H9 (cell line): Measurements from ENCODE around the gene LCP1. TPM values are rescaled to one million over a fixed set of nuclear protein-coding genes. Genes with fewer than 3 reads are reported as not detected.

Experiments
- DNase-seq: peaks from one replicate; pipeline ENCODE4 v3.0.0-alpha.2; 2017
- H2AFZ ChIP-seq: one replicate; pipeline ENCODE4 v1.6.1; 2013; ENCODE audit warnings: mild to moderate bottlenecking, low read length, control low read depth, moderate library complexity
- H2AK5ac ChIP-seq: 2 replicates; pipeline ENCODE4 v1.6.1; 2013; ENCODE audit warnings: low read length, control low read depth, mixed read lengths; ENCODE audit not compliant: insufficient read length
- H2BK120ac ChIP-seq: one replicate; pipeline ENCODE4 v1.6.1; 2013; ENCODE audit warnings: low read depth, mild to moderate bottlenecking, low read length, control low read depth, inconsistent platforms; ENCODE audit not compliant: poor library complexity, severe bottlenecking
- H2BK12ac ChIP-seq: 2 replicates; pipeline ENCODE4 v1.6.1; 2013; ENCODE audit warnings: low read length, control low read depth, mixed read lengths, low read depth; ENCODE audit not compliant: insufficient read length
- H2BK15ac ChIP-seq: 2 replicates; pipeline ENCODE4 v1.6.1; 2013; ENCODE audit warnings: low read depth, low read length, control low read depth
- H2BK20ac ChIP-seq: one replicate; pipeline ENCODE4 v1.6.1; 2013; ENCODE audit warnings: low read depth, mild to moderate bottlenecking, low read length, control low read depth, inconsistent platforms; ENCODE audit not compliant: poor library complexity, severe bottlenecking
- H2BK5ac ChIP-seq: 2 replicates; pipeline ENCODE4 v1.6.1; 2013; ENCODE audit warnings: low read length, control low read depth, mixed read lengths; ENCODE audit not compliant: insufficient read length
- H3K14ac ChIP-seq: 2 replicates; pipeline ENCODE4 v1.6.1; 2013; ENCODE audit warnings: low read length, control low read depth; ENCODE audit not compliant: insufficient read depth
- H3K18ac ChIP-seq: 2 replicates; pipeline ENCODE4 v1.6.1; 2013; ENCODE audit warnings: low read depth, mild to moderate bottlenecking, mixed read lengths, low read length, control low read depth; ENCODE audit not compliant: insufficient read length
- H3K23ac ChIP-seq: 2 replicates; pipeline ENCODE4 v1.6.1; 2013; ENCODE audit warnings: low read length, control low read depth, mixed read lengths, low read depth; ENCODE audit not compliant: insufficient read length
- H3K23me2 ChIP-seq: 2 replicates; pipeline ENCODE4 v1.6.1; 2013; ENCODE audit warnings: low read depth, mild to moderate bottlenecking, mixed read lengths, low read length, control low read depth; ENCODE audit not compliant: insufficient read length, poor library complexity, severe bottlenecking
- H3K27ac ChIP-seq: 2 replicates; pipeline ENCODE4 v1.5.1; 2013; ENCODE audit warnings: low read length, control low read depth, mixed read lengths, low read depth; ENCODE audit not compliant: insufficient read length
- H3K27me3 ChIP-seq: 2 replicates; pipeline ENCODE4 v1.6.1; 2013; ENCODE audit warnings: low read length, control low read depth, inconsistent platforms; ENCODE audit not compliant: insufficient read depth
- H3K4ac ChIP-seq: 2 replicates; pipeline ENCODE4 v1.6.1; 2013; ENCODE audit warnings: low read depth, mild to moderate bottlenecking, control low read depth, inconsistent platforms, low read length, moderate library complexity
- H3K4me1 ChIP-seq: 2 replicates; pipeline ENCODE4 v1.6.1; 2013; ENCODE audit warnings: low read length, control low read depth, inconsistent platforms; ENCODE audit not compliant: insufficient read depth
- H3K4me2 ChIP-seq: 2 replicates; pipeline ENCODE4 v1.6.1; 2013; ENCODE audit warnings: low read length, control low read depth, mixed read lengths; ENCODE audit not compliant: insufficient read length, insufficient read depth
- H3K56ac ChIP-seq: 2 replicates; pipeline ENCODE4 v1.6.1; 2013; ENCODE audit warnings: low read depth, mild to moderate bottlenecking, mixed read lengths, low read length, control low read depth; ENCODE audit not compliant: insufficient read length
- H3K79me1 ChIP-seq: 2 replicates; pipeline ENCODE4 v1.6.1; 2013; ENCODE audit warnings: low read depth, mild to moderate bottlenecking, moderate library complexity, low read length, control low read depth, inconsistent platforms; ENCODE audit not compliant: insufficient read depth, poor library complexity, severe bottlenecking
- H3K79me2 ChIP-seq: 2 replicates; pipeline ENCODE4 v1.6.1; 2013; ENCODE audit warnings: low read length, control low read depth, inconsistent platforms; ENCODE audit not compliant: insufficient read depth
- H3K9ac ChIP-seq: 2 replicates; pipeline ENCODE4 v1.6.1; 2013; ENCODE audit warnings: low read length, control low read depth, mixed read lengths; ENCODE audit not compliant: insufficient read length; ENCODE audit errors: extremely low read depth
- H3K9me3 ChIP-seq: one replicate; pipeline ENCODE4 v1.6.1; 2013; ENCODE audit warnings: low read depth, low read length, inconsistent platforms; ENCODE audit not compliant: control insufficient read depth
- H3T11ph ChIP-seq: one replicate; pipeline ENCODE4 v1.6.1; 2013; ENCODE audit warnings: mild to moderate bottlenecking, low read length, control low read depth, inconsistent platforms
- H4K20me1 ChIP-seq: one replicate; pipeline ENCODE4 v1.6.1; 2013; ENCODE audit not compliant: control insufficient read depth, insufficient read length, insufficient read depth
- H4K5ac ChIP-seq: 2 replicates; pipeline ENCODE4 v1.6.1; 2013; ENCODE audit warnings: low read depth, mild to moderate bottlenecking, mixed read lengths, low read length, control low read depth; ENCODE audit not compliant: insufficient read length
- H4K8ac ChIP-seq: replicated peaks from 2 replicates; pipeline ENCODE4 v1.6.1; 2013; ENCODE audit warnings: low read length, control low read depth, mixed read lengths, low read depth; ENCODE audit not compliant: insufficient read length
- H4K91ac ChIP-seq: 2 replicates; pipeline ENCODE4 v1.6.1; 2013; ENCODE audit warnings: low read depth, mild to moderate bottlenecking, moderate library complexity, mixed read lengths, low read length, control low read depth; ENCODE audit not compliant: insufficient read length
- H3K27ac Mint-ChIP-seq, 3 experiments: 2 replicates in 2 of 3; 3 replicates in 1 of 3; pipeline ENCODE4 v1.8.0; 2020 to 2021; ENCODE audit warnings: mixed read lengths in 3 of 3, mild to moderate bottlenecking in 1 of 3, moderate library complexity in 1 of 3
- H3K27me3 Mint-ChIP-seq: 2 replicates; pipeline ENCODE4 v1.8.0; 2021; ENCODE audit warnings: low read depth, mild to moderate bottlenecking, moderate library complexity, mixed read lengths
- H3K36me3 Mint-ChIP-seq, 3 experiments: 2 replicates in 2 of 3; 3 replicates in 1 of 3; pipeline ENCODE4 v1.8.0; 2020 to 2021; ENCODE audit warnings: low read depth in 3 of 3, mixed read lengths in 3 of 3; ENCODE audit not compliant: insufficient read depth in 1 of 3
- H3K4me1 Mint-ChIP-seq, 2 experiments: 2 replicates each; pipeline ENCODE4 v1.8.0; 2020; ENCODE audit warnings: mixed read lengths in 2 of 2
- H3K4me3 Mint-ChIP-seq, 2 experiments: 2 replicates in 1 of 2; 3 replicates in 1 of 2; pipeline ENCODE4 v1.8.0; 2020 to 2021; ENCODE audit warnings: mild to moderate bottlenecking in 2 of 2, mixed read lengths in 2 of 2, moderate library complexity in 1 of 2
- H3K9me3 Mint-ChIP-seq, 2 experiments: 2 replicates in 1 of 2; 3 replicates in 1 of 2; pipeline ENCODE4 v1.8.0; 2020; ENCODE audit warnings: mild to moderate bottlenecking in 2 of 2, mixed read lengths in 2 of 2, moderate library complexity in 1 of 2
- CTCF ChIP-seq: fragments of 200-600 bp; sonication (generic); conservative IDR thresholded peaks from 3 replicates; pipeline ENCODE4 v1.8.0; 2021; ENCODE audit warnings: antibody characterized with exemption, mild to moderate bottlenecking
- WGBS: extraction: QIAGEN DNeasy Blood & Tissue Kit; methylation state at CpG from one replicate; pipeline ENCODE4 v1.1.7; 2013; ENCODE audit warnings: missing lambda C conversion rate, low lambda C conversion rate, mixed read lengths; ENCODE audit not compliant: insufficient read length; ENCODE audit errors: extremely low coverage; 5-methylcytosine and 5-hydroxymethylcytosine counted together
- total RNA-seq: library from RNA; stranded (reverse); gene quantifications from 2 replicates; pipeline ENCODE4 v1.2.1, GENCODE V29; 2021

Gene LCP1
- total RNA-seq, 1 experiment from 2014 or later: 0.81 TPM

DNA sequence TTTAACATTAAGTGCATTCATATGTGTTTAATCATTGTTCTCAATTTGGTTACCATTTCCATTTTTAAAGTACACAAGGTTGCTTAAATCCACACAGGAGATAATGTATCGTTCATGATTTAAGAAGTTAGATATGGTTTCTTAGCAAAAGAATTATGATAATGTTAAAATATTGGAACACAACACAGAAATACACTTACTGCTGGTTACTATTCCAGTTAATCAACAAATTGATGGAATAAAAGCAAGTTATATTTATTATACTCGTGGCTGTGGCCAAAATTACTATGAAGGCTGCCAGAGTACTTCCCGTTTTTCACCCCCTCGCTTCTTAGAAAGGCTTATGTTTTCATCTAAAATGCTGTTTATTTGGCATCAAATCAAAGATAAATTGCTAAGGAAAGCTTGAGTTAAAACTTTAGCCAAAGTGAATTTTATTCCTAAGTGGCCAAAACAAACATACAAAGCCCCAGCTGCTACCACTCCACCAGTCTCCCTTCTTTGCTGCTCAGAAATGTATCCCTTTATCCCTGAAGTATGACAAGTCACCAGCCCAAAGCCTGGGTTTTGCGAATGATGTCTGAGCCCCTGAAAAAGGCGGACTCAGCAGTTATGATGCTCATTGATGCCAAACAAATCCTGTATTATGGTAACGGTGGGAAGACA lies 27.7 kb downstream of the LCP1 start:
- Histone ChIP-seq H3K4me2 (no peak overlapping the region), H3K4ac (no peak overlapping the region), H3K27me3 (no peaks in the 10 kb centered on the region), H3K4me1 (no peaks in the 10 kb centered on the region), H4K8ac (no peak overlapping the region), H3K23me2 (no peaks in the 10 kb centered on the region), H2BK5ac (no peak overlapping the region), H3T11ph (no peak overlapping the region), H3K9ac (no peak overlapping the region), H2BK15ac (no peak overlapping the region), H3K18ac (no peak overlapping the region), H2AK5ac (no peak overlapping the region), H3K56ac (no peak overlapping the region), H3K27ac (no peak overlapping the region), H4K5ac (no peak overlapping the region), H4K20me1 (no peaks in the 10 kb centered on the region), H3K23ac (no peak overlapping the region), H3K9me3 (no peaks in the 10 kb centered on the region), H2BK12ac (no peak overlapping the region), H3K79me1 (no peaks in the 10 kb centered on the region), H3K79me2 (no peaks in the 10 kb centered on the region), H2BK120ac (no peak overlapping the region), H3K14ac (no peak overlapping the region), H4K91ac (no peak overlapping the region), H2BK20ac (no peak overlapping the region), H2AFZ (no peak overlapping the region)
- no CpG with 5 or more reads among the region's 7 CpGs for WGBS
- no peak overlapping the region; a peak in 1 of 7 replicates for H3K27ac Mint-ChIP-seq
- H3K27me3 Mint-ChIP-seq: no peaks in the 10 kb centered on the region
- no peaks in the 10 kb centered on the region for H3K36me3 Mint-ChIP-seq
- H3K4me1 Mint-ChIP-seq: no peaks in the 10 kb centered on the region
- H3K9me3 Mint-ChIP-seq: no peaks in the 10 kb centered on the region
- DNase-seq: no peak
- H3K4me3 Mint-ChIP-seq: no peak overlapping the region
- no peak for TF ChIP-seq CTCF
